GM12878 (cell line): ENCODE data around the gene SERPINE2. TPM values are rescaled to one million over a fixed set of nuclear protein-coding genes. Genes with fewer than 3 reads are reported as not detected.

ENCODE experiments used
- ATAC-seq: fragments of 200-7000 bp; cut with Tn5 transposase; 3 replicates; pipeline ENCODE4 v1.9.1; 2020; ENCODE audit warnings: mild to moderate bottlenecking, moderate library complexity
- BruUV-seq: library from RNA; stranded (reverse); fragments of 400-500 nt; replicated peaks from 2 replicates; lab custom pipeline; 2021; lab: Mats Ljungman, UMichigan
- CTCF ChIA-PET: fragments of 300-600 bp; sonication (Branson Sonifier 250); formaldehyde crosslinking; extraction: SDS; loops from one replicate; lab custom pipeline; 2021; ENCODE audit warnings: inconsistent platforms; lab: Yijun Ruan, JAX
- POLR2A ChIA-PET: fragments of 350-600 bp; formaldehyde crosslinking; extraction: SDS; loops from one replicate; lab custom pipeline; 2021; ENCODE audit warnings: inconsistent platforms; lab: Charles Lee
- RAD21 ChIA-PET: fragments of 300-600 bp; sonication (Branson Sonifier 250); formaldehyde crosslinking; loops from one replicate; lab custom pipeline; 2023; ENCODE audit warnings: antibody characterized with exemption; ENCODE audit not compliant: unreplicated experiment; lab: Charles Lee
- SMC1A ChIA-PET: fragments of 300-600 bp; sonication (Branson Sonifier 250); formaldehyde crosslinking; loops from one replicate; lab custom pipeline; 2023; ENCODE audit not compliant: unreplicated experiment, uncharacterized antibody; lab: Charles Lee
- DNase-seq: peaks from one replicate; pipeline ENCODE4 v3.0.0-alpha.2; 2011; ENCODE audit warnings: low read depth, low spot score
- FAIRE-seq: peaks from 3 replicates; lab custom pipeline; 2011; peaks lifted over from hg19 to GRCh38; lab: Jason Lieb, UNC
- H2AFZ ChIP-seq: 2 replicates; pipeline ENCODE4 v1.6.0; 2011; ENCODE audit warnings: low read depth, low read length, control low read depth; ENCODE audit not compliant: control insufficient read depth
- H3K27ac ChIP-seq: 2 replicates; pipeline ENCODE4 v1.5.1; 2011; ENCODE audit warnings: control low read depth; ENCODE audit not compliant: control insufficient read depth, insufficient read depth
- H3K27me3 ChIP-seq, 2 experiments: replicated peaks in 1 of 2; 2 replicates each; pipeline versions ENCODE4 v1.6.0 to v1.6.1; 2011; ENCODE audit warnings: low read length in 1 of 2; ENCODE audit not compliant: control insufficient read depth in 2 of 2, insufficient read depth in 2 of 2
- H3K36me3 ChIP-seq, 2 experiments: 2 replicates each; pipeline ENCODE4 v1.5.1; 2011; ENCODE audit warnings: low read length in 1 of 2; ENCODE audit not compliant: control insufficient read depth in 2 of 2, insufficient read depth in 2 of 2
- H3K4me1 ChIP-seq: 2 replicates; pipeline ENCODE4 v1.6.1; 2011; ENCODE audit warnings: mild to moderate bottlenecking, low read length, moderate library complexity, mixed read lengths; ENCODE audit not compliant: control insufficient read depth, insufficient read depth
- H3K4me2 ChIP-seq: 2 replicates; pipeline ENCODE4 v1.6.0; 2011; ENCODE audit warnings: control low read depth; ENCODE audit not compliant: control insufficient read depth, insufficient read depth
- H3K4me3 ChIP-seq: fragments of 200-600 bp; sonication (generic); 2 replicates; pipeline ENCODE4 v1.5.1; 2016
- H3K79me2 ChIP-seq: 2 replicates; pipeline ENCODE4 v1.6.0; 2011; ENCODE audit warnings: low read length; ENCODE audit not compliant: control insufficient read depth, insufficient read depth
- H3K9ac ChIP-seq: 2 replicates; pipeline ENCODE4 v1.8.0; 2011; ENCODE audit warnings: low read length, control low read depth, mixed read lengths; ENCODE audit not compliant: control insufficient read depth, insufficient read depth
- H3K9me3 ChIP-seq: replicated peaks from 3 replicates; pipeline ENCODE4 v1.5.1; 2011; ENCODE audit warnings: mild to moderate bottlenecking, low read length; ENCODE audit not compliant: control insufficient read depth, insufficient read depth
- H4K20me1 ChIP-seq: 2 replicates; pipeline ENCODE4 v1.6.0; 2011; ENCODE audit not compliant: control insufficient read depth, insufficient read depth
- EZH2 ChIP-seq: IDR thresholded peaks from 2 replicates; pipeline ENCODE4 v1.6.1; 2012; ENCODE audit warnings: low read depth, mild to moderate bottlenecking, control low read depth, inconsistent platforms, low read length, borderline replicate concordance; ENCODE audit not compliant: control insufficient read depth
- IKZF2 ChIP-seq, 2 experiments: fragments of 450-650 bp; IDR thresholded peaks; 2 replicates each; pipeline ENCODE4 v1.6.1; 2017; ENCODE audit warnings: mild to moderate bottlenecking in 2 of 2, moderate library complexity in 2 of 2
- SPI1 ChIP-seq: IDR thresholded peaks from 2 replicates; pipeline ENCODE4 v1.6.1; 2011; ENCODE audit warnings: low read depth, mild to moderate bottlenecking, low read length, moderate library complexity, borderline replicate concordance; ENCODE audit not compliant: insufficient read depth
- WGBS: methylation state at CpG from one replicate; pipeline ENCODE4 v1.1.6; 2016; ENCODE audit warnings: low lambda C conversion rate; ENCODE audit not compliant: insufficient replicate concordance, insufficient coverage; ENCODE audit errors: missing lambda C conversion rate; 5-methylcytosine and 5-hydroxymethylcytosine counted together
- in situ Hi-C: fragments of 300-500 bp; cut with MboI; formaldehyde crosslinking; loops from 9 replicates; pipeline ENCODE4 v1.14.3; 2018; ENCODE audit warnings: mixed read lengths
- intact Hi-C: fragments of 100-400 bp; cut with micrococcal nuclease; formaldehyde crosslinking; loops from one replicate; pipeline ENCODE4 v1.14.2; 2022; ENCODE audit not compliant: unreplicated experiment
- polyA plus RNA-seq, 11 experiments: library from polyadenylated mRNA; depleted of rRNA in 4 of 11; unstranded in 6 of 11; stranded (reverse) in 5 of 11; fragments of >200 nt; fragmentation: Nextera tagmentation in 4 of 11; fragmentation: Illumina TruSeq in 1 of 11; extraction: Ambion mirVana in 4 of 11; extraction: Trizol in 1 of 11; gene quantifications; 1 replicate in 1 of 11; 2 replicates in 10 of 11; pipeline versions ENCODE4 v1.2.1 to v1.2.3, GENCODE V29; 2011 to 2016; ENCODE audit warnings: inconsistent platforms in 2 of 11, missing spikeins in 2 of 11, low read depth in 1 of 11
- total RNA-seq, 4 experiments: library from RNA; depleted of rRNA in 3 of 4; stranded (reverse); fragments of >200 nt in 3 of 4; fragmentation: Illumina TruSeq in 1 of 4; extraction: Trizol in 1 of 4; gene quantifications; 2 replicates each; pipeline versions ENCODE4 v1.2.1 to v1.2.3, GENCODE V29; 2013 to 2021
- TF ChIP-seq, protein P1 (sequence below): fragments of 450-650 bp; IDR thresholded peaks from 2 replicates; pipeline ENCODE4 v1.6.1; 2017; ENCODE audit warnings: mild to moderate bottlenecking, moderate library complexity

SERPINE2 gene
- total and polyA plus RNA-seq, 10 of the 15 experiments (the other 5 are each of a cell fraction or from before 2014, with no cell fraction given), result 0.18 to 1.7 (median 0.39) TPM

DNA sequence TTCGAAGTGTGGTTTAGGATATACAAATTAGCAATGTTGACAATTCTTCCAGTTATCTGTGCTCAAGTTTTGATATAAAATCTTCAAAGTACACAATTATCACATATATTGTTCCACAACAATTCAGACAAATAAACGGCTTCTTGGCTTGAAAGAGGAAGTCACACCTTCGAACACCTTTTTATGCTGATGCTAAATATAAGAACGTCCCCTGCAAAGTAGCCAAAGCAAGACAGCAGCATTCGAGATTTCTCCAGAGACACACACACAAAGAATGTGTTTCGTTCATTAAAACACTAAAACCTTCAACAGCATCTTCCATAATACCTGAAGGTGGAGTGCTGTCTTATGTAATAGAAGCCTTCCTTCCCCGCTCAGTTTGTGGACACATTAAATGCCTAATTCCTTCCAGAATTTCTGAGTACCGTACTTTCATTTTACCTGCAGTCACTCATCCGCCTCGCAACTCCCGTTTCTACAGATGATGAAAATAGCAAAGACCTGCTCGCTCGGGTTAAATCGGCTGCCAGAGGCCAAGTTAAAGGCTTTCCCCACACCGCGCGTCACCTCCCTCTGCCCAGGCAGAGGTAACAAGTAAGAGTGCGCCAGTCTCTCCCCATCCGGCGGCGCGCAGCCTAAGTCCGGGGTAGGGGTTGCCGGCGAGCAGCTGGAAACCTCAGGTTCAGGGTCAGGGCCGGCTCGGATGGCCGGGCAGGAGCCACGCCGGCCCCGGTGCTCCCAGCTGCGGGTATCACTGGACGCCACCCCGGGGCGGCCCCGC lies 847 bp downstream of the SERPINE2 start:
- POLR2A ChIA-PET, result no interaction called here
- in situ Hi-C loops, result no loop called here

More for the DNA sequence above, 847 bp downstream of the SERPINE2 start:
- Histone ChIP-seq H2AFZ (no peak overlapping the region), H3K9me3 (no peaks in the 10 kb centered on the region), H3K27ac (no peak overlapping the region), H3K4me1 (peaks cover 7% of the 10 kb centered on the region; the same call in 1 of the 2 replicates), H3K9ac (no peak overlapping the region), H3K79me2 (no peaks in the 10 kb centered on the region), H3K27me3 (peaks cover 22 to 36% of the 10 kb centered on the region in 2 experiments)
- intact Hi-C loops, result no loop called here
- no TSS peak for BruUV-seq
- CTCF ChIA-PET, result no interaction called here
- FAIRE-seq (peak; percentile 7), ATAC-seq (peak; percentile 72), DNase-seq (no peak)
- WGBS, result 2% methylated on average over 34 of the region's 36 CpGs
- SMC1A ChIA-PET, result no interaction called here
- peak; percentile 73; the same call in 1 of the 2 replicates for TF ChIP-seq EZH2
- peak; percentile 31; the same call in 1 of the 2 replicates for TF ChIP-seq SPI1
- TF ChIP-seq IKZF2 (IDR thresholded peaks at IDR 0.05), result no peak
- TF ChIP-seq, protein P1, sequence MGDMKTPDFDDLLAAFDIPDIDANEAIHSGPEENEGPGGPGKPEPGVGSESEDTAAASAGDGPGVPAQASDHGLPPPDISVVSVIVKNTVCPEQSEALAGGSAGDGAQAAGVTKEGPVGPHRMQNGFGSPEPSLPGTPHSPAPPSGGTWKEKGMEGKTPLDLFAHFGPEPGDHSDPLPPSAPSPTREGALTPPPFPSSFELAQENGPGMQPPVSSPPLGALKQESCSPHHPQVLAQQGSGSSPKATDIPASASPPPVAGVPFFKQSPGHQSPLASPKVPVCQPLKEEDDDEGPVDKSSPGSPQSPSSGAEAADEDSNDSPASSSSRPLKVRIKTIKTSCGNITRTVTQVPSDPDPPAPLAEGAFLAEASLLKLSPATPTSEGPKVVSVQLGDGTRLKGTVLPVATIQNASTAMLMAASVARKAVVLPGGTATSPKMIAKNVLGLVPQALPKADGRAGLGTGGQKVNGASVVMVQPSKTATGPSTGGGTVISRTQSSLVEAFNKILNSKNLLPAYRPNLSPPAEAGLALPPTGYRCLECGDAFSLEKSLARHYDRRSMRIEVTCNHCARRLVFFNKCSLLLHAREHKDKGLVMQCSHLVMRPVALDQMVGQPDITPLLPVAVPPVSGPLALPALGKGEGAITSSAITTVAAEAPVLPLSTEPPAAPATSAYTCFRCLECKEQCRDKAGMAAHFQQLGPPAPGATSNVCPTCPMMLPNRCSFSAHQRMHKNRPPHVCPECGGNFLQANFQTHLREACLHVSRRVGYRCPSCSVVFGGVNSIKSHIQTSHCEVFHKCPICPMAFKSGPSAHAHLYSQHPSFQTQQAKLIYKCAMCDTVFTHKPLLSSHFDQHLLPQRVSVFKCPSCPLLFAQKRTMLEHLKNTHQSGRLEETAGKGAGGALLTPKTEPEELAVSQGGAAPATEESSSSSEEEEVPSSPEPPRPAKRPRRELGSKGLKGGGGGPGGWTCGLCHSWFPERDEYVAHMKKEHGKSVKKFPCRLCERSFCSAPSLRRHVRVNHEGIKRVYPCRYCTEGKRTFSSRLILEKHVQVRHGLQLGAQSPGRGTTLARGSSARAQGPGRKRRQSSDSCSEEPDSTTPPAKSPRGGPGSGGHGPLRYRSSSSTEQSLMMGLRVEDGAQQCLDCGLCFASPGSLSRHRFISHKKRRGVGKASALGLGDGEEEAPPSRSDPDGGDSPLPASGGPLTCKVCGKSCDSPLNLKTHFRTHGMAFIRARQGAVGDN, result no peak
- TF ChIP-seq, all 136 proteins: peak for 2
- peak overlapping the region; percentile 49; the same call in 1 of the 2 replicates for H3K4me3 ChIP-seq
- RAD21 ChIA-PET, result no interaction called here
- peak overlapping the region; percentile 92 for H3K4me2 ChIP-seq
- H4K20me1 ChIP-seq, result 0 out of 2 replicates have a peak, but pooled peaks cover 3% of the 10 kb centered on the region
- no peaks in the 10 kb centered on the region for H3K36me3 ChIP-seq
